ENCODE measurements around the gene SERPINB13. TPM values are rescaled to one million over a fixed set of nuclear protein-coding genes. Genes with fewer than 3 reads are reported as not detected.

SERPINB13 gene
- total RNA-seq, 1 donor from 2014 or later, result not detected

DNA sequence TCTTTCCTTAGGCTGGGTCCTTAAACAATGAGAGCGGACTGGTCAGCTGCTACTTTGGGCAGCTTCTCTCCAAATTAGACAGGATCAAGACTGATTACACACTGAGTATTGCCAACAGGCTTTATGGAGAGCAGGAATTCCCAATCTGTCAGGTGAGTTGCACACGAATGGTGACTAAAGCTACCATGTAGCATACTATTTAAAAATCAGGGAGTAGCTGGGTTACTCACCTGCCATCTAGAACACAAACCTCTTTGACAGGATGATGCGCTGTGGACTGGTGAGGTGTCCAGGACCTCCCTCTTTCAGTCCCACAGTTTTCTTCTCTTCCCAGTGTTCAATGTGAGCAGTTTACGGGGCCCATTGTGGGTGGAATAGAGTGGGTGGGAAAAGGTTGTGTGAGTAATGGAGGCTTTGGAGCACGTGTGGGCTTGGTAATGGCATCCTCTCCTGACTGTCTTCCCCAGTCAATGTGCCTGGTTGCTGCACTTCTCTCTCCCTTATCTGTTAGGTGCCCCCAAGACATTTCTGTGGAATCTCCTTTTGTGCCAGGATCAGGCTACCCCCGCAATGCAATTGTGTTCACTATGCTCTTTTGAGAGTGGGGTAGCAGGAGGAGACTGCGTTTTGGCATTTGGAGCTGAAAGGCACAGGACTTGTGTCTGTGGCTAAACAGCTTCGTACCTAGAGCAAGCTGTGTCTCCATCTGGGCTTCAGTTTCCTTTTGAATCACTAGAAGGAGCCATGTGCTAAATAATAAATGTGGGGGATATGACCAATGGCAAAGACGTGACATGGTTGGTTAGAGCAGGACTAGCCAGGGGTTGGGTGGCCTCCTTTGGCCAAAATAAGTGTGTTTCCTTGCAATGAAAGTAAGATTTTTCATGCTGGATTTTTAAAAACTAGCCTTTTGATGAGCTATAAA lies 27.3 kb upstream of the SERPINB13 start:
- H3K27ac ChIP-seq (ENCODE audit: low read depth, low read length), result no peak overlapping the region
- no peak overlapping the region for H3K9ac ChIP-seq (ENCODE audit: low read depth in 1 of 3, low read length in 3 of 3)
- no peaks in the 10 kb centered on the region for H3K9me3 ChIP-seq (ENCODE audit: control insufficient read depth in 3 of 3, low read length in 3 of 3)
- H3K4me3 ChIP-seq (ENCODE audit: low read length in 3 of 3), result no peak overlapping the region
- no peaks in the 10 kb centered on the region for H3K4me1 ChIP-seq (ENCODE audit: control insufficient read depth in 3 of 3, insufficient read depth in 3 of 3, low read length in 3 of 3)
- H3K36me3 ChIP-seq (ENCODE audit: control insufficient read depth in 3 of 3, insufficient read depth in 3 of 3, low read length in 3 of 3), result no peaks in the 10 kb centered on the region
- H3K27me3 ChIP-seq (ENCODE audit: control insufficient read depth in 3 of 3, insufficient read depth in 3 of 3, low read length in 3 of 3), result no peaks in the 10 kb centered on the region

DNA sequence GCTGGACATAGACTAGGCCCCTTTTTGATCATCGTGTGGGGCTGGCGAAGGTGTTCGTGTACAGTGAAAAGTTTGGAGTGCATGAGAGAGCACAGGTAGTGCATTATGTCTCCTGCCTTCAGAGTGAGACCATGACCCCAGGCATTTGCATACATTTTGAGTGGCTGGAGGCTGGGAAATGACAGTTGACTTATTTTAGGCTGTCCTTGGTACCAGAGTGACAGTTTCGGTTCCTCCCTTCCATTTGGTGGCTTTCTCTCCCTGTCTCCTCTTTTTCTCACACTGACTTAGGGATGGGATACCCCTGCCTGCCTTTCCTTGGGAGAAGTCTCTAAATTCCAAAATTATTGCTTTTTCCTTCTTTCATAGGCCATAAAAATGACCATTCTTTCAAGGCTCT lies 24.9 kb upstream of the SERPINB13 start:
- Histone ChIP-seq H3K4me1 (ENCODE audit: control insufficient read depth in 3 of 3, insufficient read depth in 3 of 3, low read length in 3 of 3) (no peaks in the 10 kb centered on the region), H3K4me3 (ENCODE audit: low read length in 3 of 3) (no peak overlapping the region), H3K9me3 (ENCODE audit: control insufficient read depth in 3 of 3, low read length in 3 of 3) (no peaks in the 10 kb centered on the region), H3K27ac (ENCODE audit: low read depth, low read length) (no peak overlapping the region), H3K9ac (ENCODE audit: low read depth in 1 of 3, low read length in 3 of 3) (no peak overlapping the region), H3K36me3 (ENCODE audit: control insufficient read depth in 3 of 3, insufficient read depth in 3 of 3, low read length in 3 of 3) (no peaks in the 10 kb centered on the region), H3K27me3 (ENCODE audit: control insufficient read depth in 3 of 3, insufficient read depth in 3 of 3, low read length in 3 of 3) (no peaks in the 10 kb centered on the region)

DNA sequence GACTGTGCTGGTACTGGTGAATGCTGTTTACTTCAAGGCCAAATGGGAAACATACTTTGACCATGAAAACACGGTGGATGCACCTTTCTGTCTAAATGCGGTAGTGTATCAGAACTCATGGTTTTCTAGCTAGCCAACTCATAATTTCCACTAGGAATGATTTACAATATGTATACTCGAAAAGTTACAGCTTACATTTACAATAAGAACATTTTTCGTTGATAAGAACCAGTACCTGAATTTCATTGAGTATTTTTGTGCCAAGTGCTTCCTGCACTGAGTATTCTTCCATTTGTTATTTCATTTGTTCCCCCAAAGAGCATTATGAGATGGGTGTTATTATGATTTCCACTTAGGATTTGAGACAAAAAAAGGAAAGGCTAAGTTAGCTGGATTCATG lies 23.1 kb upstream of the SERPINB13 start:
- peaks cover 0 to 3% (median 0%) of the 10 kb centered on the region in 3 donors for H3K27me3 ChIP-seq (ENCODE audit: control insufficient read depth in 3 of 3, insufficient read depth in 3 of 3, low read length in 3 of 3)
- H3K36me3 ChIP-seq (ENCODE audit: control insufficient read depth in 3 of 3, insufficient read depth in 3 of 3, low read length in 3 of 3), result no peaks in the 10 kb centered on the region
- no peaks in the 10 kb centered on the region for H3K4me1 ChIP-seq (ENCODE audit: control insufficient read depth in 3 of 3, insufficient read depth in 3 of 3, low read length in 3 of 3)
- H3K9ac ChIP-seq (ENCODE audit: low read depth in 1 of 3, low read length in 3 of 3), result no peak overlapping the region
- no peak overlapping the region for H3K4me3 ChIP-seq (ENCODE audit: low read length in 3 of 3)
- H3K9me3 ChIP-seq (ENCODE audit: control insufficient read depth in 3 of 3, low read length in 3 of 3), result no peaks in the 10 kb centered on the region
- H3K27ac ChIP-seq (ENCODE audit: low read depth, low read length), result no peak overlapping the region

DNA sequence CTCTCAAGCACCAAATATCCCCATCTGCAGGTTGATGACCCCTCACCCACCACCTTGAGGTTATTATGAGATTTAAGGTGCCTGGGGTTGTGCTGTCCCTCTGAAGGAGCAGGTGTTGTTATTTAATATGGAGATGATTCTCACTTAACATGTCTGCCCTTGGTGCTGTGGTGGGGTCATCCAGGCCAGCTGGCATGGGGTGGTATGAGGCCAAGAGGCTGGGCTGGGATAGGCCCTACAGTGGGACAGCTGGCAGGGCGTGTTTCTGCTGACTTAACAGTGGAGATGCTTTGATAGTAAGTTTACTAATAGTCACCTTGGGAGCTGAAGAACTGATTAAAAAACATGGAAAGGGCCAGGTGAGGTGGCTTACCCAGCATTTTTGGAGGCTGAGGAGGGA lies 22.6 kb upstream of the SERPINB13 start:
- Histone ChIP-seq H3K4me1 (ENCODE audit: control insufficient read depth in 3 of 3, insufficient read depth in 3 of 3, low read length in 3 of 3) (no peaks in the 10 kb centered on the region), H3K27ac (ENCODE audit: low read depth, low read length) (no peak overlapping the region), H3K9ac (ENCODE audit: low read depth in 1 of 3, low read length in 3 of 3) (no peak overlapping the region), H3K4me3 (ENCODE audit: low read length in 3 of 3) (no peak overlapping the region), H3K9me3 (ENCODE audit: control insufficient read depth in 3 of 3, low read length in 3 of 3) (no peaks in the 10 kb centered on the region), H3K27me3 (ENCODE audit: control insufficient read depth in 3 of 3, insufficient read depth in 3 of 3, low read length in 3 of 3) (peaks cover 0 to 3% (median 0%) of the 10 kb centered on the region in 3 donors), H3K36me3 (ENCODE audit: control insufficient read depth in 3 of 3, insufficient read depth in 3 of 3, low read length in 3 of 3) (no peaks in the 10 kb centered on the region)

DNA sequence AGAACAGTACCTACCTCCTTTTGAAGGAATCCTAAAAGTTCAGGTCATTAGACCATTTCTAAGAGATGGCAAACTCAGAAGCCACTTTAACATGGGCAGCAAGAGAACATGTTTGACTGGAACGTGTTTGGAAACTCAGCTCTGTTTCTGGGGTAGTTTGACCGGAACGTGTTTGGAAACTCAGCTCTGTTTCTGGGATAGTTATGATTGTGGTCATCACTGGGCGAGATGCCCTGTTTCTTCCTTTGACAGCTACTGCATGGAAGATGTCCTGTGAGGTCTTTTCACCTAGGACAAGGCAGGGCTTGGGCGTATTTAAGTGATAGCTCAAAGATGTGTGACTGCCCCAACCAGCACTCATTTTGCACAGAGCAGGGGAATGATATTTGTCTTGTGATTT lies 19.9 kb upstream of the SERPINB13 start:
- no peaks in the 10 kb centered on the region for H3K36me3 ChIP-seq (ENCODE audit: control insufficient read depth in 3 of 3, insufficient read depth in 3 of 3, low read length in 3 of 3)
- no peaks in the 10 kb centered on the region for H3K9me3 ChIP-seq (ENCODE audit: control insufficient read depth in 3 of 3, low read length in 3 of 3)
- H3K4me3 ChIP-seq (ENCODE audit: low read length in 3 of 3), result no peak overlapping the region
- peaks cover 0 to 3% (median 0%) of the 10 kb centered on the region in 3 donors for H3K27me3 ChIP-seq (ENCODE audit: control insufficient read depth in 3 of 3, insufficient read depth in 3 of 3, low read length in 3 of 3)
- no peaks in the 10 kb centered on the region for H3K4me1 ChIP-seq (ENCODE audit: control insufficient read depth in 3 of 3, insufficient read depth in 3 of 3, low read length in 3 of 3)
- no peak overlapping the region for H3K9ac ChIP-seq (ENCODE audit: low read depth in 1 of 3, low read length in 3 of 3)
- no peak overlapping the region for H3K27ac ChIP-seq (ENCODE audit: low read depth, low read length)

DNA sequence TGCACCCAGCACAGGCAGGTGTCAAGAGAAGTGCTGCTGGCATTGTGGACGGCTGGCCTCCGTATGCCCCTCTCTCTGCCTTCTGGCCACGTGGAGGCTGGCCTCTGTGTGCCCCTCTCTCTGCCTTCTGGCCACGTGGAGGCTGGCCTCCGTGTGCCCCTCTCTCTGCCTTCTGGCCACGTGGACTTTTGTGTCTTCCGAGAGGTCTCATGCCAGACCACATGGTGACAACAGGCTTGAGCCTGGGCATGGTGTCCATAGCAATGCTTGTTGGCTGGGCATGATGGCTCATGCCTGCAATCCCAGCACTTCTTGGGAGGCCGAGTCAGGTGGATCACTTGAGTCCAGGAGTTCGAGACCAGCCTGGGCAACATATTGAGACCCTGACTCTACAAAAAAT lies 19.3 kb upstream of the SERPINB13 start:
- H3K36me3 ChIP-seq (ENCODE audit: control insufficient read depth in 3 of 3, insufficient read depth in 3 of 3, low read length in 3 of 3), result no peaks in the 10 kb centered on the region
- H3K9ac ChIP-seq (ENCODE audit: low read depth in 1 of 3, low read length in 3 of 3), result no peak overlapping the region
- no peak overlapping the region for H3K4me3 ChIP-seq (ENCODE audit: low read length in 3 of 3)
- H3K9me3 ChIP-seq (ENCODE audit: control insufficient read depth in 3 of 3, low read length in 3 of 3), result no peaks in the 10 kb centered on the region
- H3K27me3 ChIP-seq (ENCODE audit: control insufficient read depth in 3 of 3, insufficient read depth in 3 of 3, low read length in 3 of 3), result peaks cover 0 to 3% (median 0%) of the 10 kb centered on the region in 3 donors
- no peak overlapping the region for H3K27ac ChIP-seq (ENCODE audit: low read depth, low read length)
- H3K4me1 ChIP-seq (ENCODE audit: control insufficient read depth in 3 of 3, insufficient read depth in 3 of 3, low read length in 3 of 3), result no peaks in the 10 kb centered on the region

DNA sequence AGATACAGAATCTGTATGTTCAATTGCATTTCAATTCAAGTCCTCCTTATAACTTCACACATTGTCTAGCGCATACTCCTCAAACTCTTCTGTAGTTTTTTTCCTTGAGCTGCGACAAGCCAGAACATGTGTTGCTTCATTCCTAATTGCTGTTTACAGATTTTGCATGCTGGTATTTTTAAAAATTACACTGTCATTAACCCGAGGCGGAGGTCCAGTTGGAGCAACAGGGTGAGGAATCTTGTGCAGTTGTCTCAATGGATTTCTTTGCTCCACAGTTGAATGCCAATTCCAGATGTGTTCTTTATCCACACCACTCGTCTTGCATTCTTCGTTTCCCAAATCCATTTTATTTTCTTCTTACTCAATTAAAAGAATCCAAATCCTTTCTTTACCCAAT lies 16.4 kb upstream of the SERPINB13 start:
- Histone ChIP-seq H3K9me3 (ENCODE audit: control insufficient read depth in 3 of 3, low read length in 3 of 3) (no peaks in the 10 kb centered on the region), H3K36me3 (ENCODE audit: control insufficient read depth in 3 of 3, insufficient read depth in 3 of 3, low read length in 3 of 3) (no peaks in the 10 kb centered on the region), H3K4me3 (ENCODE audit: low read length in 3 of 3) (no peak overlapping the region), H3K4me1 (ENCODE audit: control insufficient read depth in 3 of 3, insufficient read depth in 3 of 3, low read length in 3 of 3) (no peaks in the 10 kb centered on the region), H3K27me3 (ENCODE audit: control insufficient read depth in 3 of 3, insufficient read depth in 3 of 3, low read length in 3 of 3) (peaks cover 0 to 3% (median 0%) of the 10 kb centered on the region in 3 donors), H3K27ac (ENCODE audit: low read depth, low read length) (no peak overlapping the region), H3K9ac (ENCODE audit: low read depth in 1 of 3, low read length in 3 of 3) (no peak overlapping the region)

DNA sequence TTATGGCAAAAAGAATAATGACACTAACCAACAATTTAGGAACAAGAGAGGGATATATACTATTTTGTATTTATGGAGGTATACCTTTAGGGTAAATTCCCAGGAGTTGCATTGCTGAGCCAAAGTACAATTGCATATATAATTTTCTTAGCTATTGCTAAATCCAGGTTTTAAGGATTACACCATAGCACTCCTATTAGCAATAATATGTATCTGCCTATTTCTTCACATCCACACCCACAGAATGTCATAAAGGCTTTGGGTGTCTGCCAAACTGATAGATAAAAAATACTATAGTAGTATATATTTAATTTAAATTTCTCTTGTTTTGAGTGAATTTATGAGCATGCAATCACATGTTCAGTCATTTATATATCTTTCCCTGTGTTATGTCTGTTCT lies 11.5 kb upstream of the SERPINB13 start:
- no peaks in the 10 kb centered on the region for H3K4me1 ChIP-seq (ENCODE audit: control insufficient read depth in 3 of 3, insufficient read depth in 3 of 3, low read length in 3 of 3)
- H3K27me3 ChIP-seq (ENCODE audit: control insufficient read depth in 3 of 3, insufficient read depth in 3 of 3, low read length in 3 of 3), result no peaks in the 10 kb centered on the region
- H3K9me3 ChIP-seq (ENCODE audit: control insufficient read depth in 3 of 3, low read length in 3 of 3), result no peaks in the 10 kb centered on the region
- H3K27ac ChIP-seq (ENCODE audit: low read depth, low read length), result no peak overlapping the region
- H3K9ac ChIP-seq (ENCODE audit: low read depth in 1 of 3, low read length in 3 of 3), result no peak overlapping the region
- no peaks in the 10 kb centered on the region for H3K36me3 ChIP-seq (ENCODE audit: control insufficient read depth in 3 of 3, insufficient read depth in 3 of 3, low read length in 3 of 3)
- H3K4me3 ChIP-seq (ENCODE audit: low read length in 3 of 3), result no peak overlapping the region

DNA sequence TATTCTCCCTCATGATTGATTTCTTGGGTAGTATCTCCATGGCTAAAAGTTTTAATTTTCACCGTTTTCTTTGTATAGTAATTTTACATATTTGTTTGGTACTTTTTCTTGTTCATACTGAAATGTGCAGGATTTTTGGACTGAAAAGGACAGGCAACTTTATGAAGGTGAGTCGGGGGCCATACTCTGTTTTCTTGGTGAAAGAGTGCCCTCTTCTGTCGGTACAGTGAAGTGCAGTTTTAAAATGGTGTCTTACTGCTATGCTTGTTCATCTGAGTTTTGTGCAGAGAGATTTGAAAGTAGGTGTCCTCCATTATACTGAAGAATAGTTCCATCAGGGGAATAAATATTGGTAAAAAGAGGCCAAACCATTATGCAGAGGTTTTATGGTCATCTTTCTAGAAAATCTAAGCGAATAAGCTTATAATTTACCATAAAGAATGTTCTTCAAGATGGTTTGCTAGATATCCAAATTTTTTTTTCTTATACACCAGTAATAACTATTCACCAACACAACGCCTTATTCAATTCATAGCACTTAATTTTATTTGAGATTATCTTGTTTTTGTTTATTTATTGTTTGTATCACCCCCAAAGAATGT lies 8.7 kb upstream of the SERPINB13 start:
- no peak overlapping the region for H3K27ac ChIP-seq (ENCODE audit: low read depth, low read length)
- H3K27me3 ChIP-seq (ENCODE audit: control insufficient read depth in 3 of 3, insufficient read depth in 3 of 3, low read length in 3 of 3), result no peaks in the 10 kb centered on the region

DNA sequence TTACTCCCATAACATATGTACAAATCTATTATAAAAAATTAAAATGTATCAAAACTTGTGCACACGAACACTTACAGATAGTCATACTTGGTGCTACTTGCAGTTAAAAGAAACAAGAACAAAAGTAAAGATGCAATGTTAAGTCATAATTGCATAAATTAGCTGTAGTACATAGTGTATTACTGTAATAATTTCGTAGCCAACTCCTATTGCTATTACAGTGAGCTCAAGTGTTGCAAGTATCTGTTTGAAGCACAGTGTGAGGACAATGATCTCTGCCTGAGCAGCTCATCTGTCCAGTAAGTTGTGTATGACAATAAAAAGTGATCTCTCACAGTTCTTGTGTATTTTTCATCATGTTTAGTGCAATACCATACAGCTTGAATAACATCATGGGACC lies 7.5 kb upstream of the SERPINB13 start:
- Histone ChIP-seq H3K27ac (ENCODE audit: low read depth, low read length) (no peak overlapping the region), H3K4me1 (ENCODE audit: control insufficient read depth in 3 of 3, insufficient read depth in 3 of 3, low read length in 3 of 3) (no peaks in the 10 kb centered on the region), H3K9ac (ENCODE audit: low read depth in 1 of 3, low read length in 3 of 3) (no peak overlapping the region), H3K4me3 (ENCODE audit: low read length in 3 of 3) (no peak overlapping the region), H3K9me3 (ENCODE audit: control insufficient read depth in 3 of 3, low read length in 3 of 3) (no peaks in the 10 kb centered on the region), H3K27me3 (ENCODE audit: control insufficient read depth in 3 of 3, insufficient read depth in 3 of 3, low read length in 3 of 3) (no peaks in the 10 kb centered on the region), H3K36me3 (ENCODE audit: control insufficient read depth in 3 of 3, insufficient read depth in 3 of 3, low read length in 3 of 3) (no peaks in the 10 kb centered on the region)

More for the DNA sequence above, 8.7 kb upstream of the SERPINB13 start:
- H3K9ac ChIP-seq (ENCODE audit: low read depth in 1 of 3, low read length in 3 of 3), result no peak overlapping the region
- no peaks in the 10 kb centered on the region for H3K36me3 ChIP-seq (ENCODE audit: control insufficient read depth in 3 of 3, insufficient read depth in 3 of 3, low read length in 3 of 3)
- no peaks in the 10 kb centered on the region for H3K9me3 ChIP-seq (ENCODE audit: control insufficient read depth in 3 of 3, low read length in 3 of 3)
- H3K4me3 ChIP-seq (ENCODE audit: low read length in 3 of 3), result no peak overlapping the region
- no peaks in the 10 kb centered on the region for H3K4me1 ChIP-seq (ENCODE audit: control insufficient read depth in 3 of 3, insufficient read depth in 3 of 3, low read length in 3 of 3)

Data from skeletal muscle tissue (tissue), 4 donors.